Skeletal muscle satellite cell (primary cell): Measurements from ENCODE around the gene GHRL.

Source experiments
- H3K27me3 ChIP-seq: 2 replicates; pipeline ENCODE4 v1.7.0; 2013; ENCODE audit warnings: low read length; ENCODE audit not compliant: control insufficient read depth, insufficient read depth
- H3K36me3 ChIP-seq: 2 replicates; pipeline ENCODE4 v1.7.0; 2013; ENCODE audit warnings: mild to moderate bottlenecking, control low read depth, low read length; ENCODE audit not compliant: insufficient read depth
- H3K4me1 ChIP-seq: 2 replicates; pipeline ENCODE4 v1.7.0; 2013; ENCODE audit warnings: low read length; ENCODE audit not compliant: control insufficient read depth, insufficient read depth
- H3K4me2 ChIP-seq: 2 replicates; pipeline ENCODE4 v1.7.0; 2013; ENCODE audit warnings: mild to moderate bottlenecking, low read length
- H3K4me3 ChIP-seq: 2 replicates; pipeline ENCODE4 v1.7.0; 2013; ENCODE audit warnings: low read length
- H3K9ac ChIP-seq: 2 replicates; pipeline ENCODE4 v1.7.0; 2013; ENCODE audit warnings: mild to moderate bottlenecking, low read depth, low read length, moderate library complexity
- H3K9me3 ChIP-seq: replicated peaks from 2 replicates; pipeline ENCODE4 v1.7.0; 2013; ENCODE audit warnings: mild to moderate bottlenecking, control low read depth, low read length

GHRL gene

DNA sequence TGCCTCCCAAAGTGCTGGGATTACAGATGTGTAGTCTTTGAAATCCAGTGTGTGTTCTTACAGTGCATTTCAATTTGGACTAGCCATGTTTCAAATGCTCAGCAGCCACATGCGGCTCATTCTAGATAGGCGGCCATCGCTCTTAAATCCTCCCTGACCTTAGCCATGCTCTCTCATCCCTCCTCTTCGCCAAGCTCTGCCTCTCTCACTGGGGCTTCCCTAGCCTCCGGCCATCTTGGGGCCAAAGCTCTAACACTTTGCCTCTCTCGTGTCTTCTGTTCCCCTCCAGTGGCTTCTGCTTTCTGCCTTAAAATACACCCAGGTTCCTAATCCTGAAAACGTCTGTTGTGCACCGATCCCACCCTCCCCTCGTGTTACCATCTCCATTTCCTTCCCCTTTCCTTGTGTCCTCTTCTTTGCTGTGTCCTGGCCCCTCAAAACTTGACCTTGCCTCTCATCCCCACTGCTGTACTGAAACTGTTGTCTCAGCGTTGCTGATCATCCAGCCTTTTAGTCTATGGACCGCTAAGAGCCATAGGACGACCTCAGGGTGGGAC is 1.4 kb upstream of the GHRL start:
- no peak overlapping the region for H3K4me2 ChIP-seq
- H3K27me3 ChIP-seq = no peaks in the 10 kb centered on the region
- no peaks in the 10 kb centered on the region for H3K4me1 ChIP-seq
- no peak overlapping the region for H3K9ac ChIP-seq
- H3K36me3 ChIP-seq = peaks cover 32% of the 10 kb centered on the region
- H3K4me3 ChIP-seq = no peak overlapping the region
- no peaks in the 10 kb centered on the region for H3K9me3 ChIP-seq

DNA sequence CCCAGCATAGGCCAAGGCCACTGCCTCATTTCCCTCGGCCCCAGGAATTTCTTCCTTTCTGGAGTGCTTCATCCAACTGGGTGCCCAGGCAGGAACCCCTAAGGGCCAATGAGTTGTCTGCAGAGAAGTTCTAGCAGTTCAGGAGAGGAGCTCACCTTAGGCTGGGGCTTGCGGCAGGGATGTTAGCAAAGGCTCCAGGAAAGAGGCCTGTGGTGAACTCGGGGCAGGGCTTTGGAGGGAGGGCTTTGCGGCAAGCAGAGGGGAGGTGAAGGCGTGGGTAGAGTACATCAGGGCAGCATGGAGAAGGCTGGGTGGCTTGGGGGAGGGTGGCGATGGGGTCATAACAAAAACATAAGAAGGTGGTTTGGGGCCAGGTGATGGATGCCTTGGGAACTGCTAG is 1.1 kb downstream of the GHRL start:
- no peak overlapping the region for H3K4me2 ChIP-seq
- H3K4me3 ChIP-seq = no peak overlapping the region
- H3K36me3 ChIP-seq = peaks cover 43% of the 10 kb centered on the region
- H3K9ac ChIP-seq = no peak overlapping the region
- H3K4me1 ChIP-seq = peaks cover 6% of the 10 kb centered on the region
- no peaks in the 10 kb centered on the region for H3K9me3 ChIP-seq
- no peaks in the 10 kb centered on the region for H3K27me3 ChIP-seq

DNA sequence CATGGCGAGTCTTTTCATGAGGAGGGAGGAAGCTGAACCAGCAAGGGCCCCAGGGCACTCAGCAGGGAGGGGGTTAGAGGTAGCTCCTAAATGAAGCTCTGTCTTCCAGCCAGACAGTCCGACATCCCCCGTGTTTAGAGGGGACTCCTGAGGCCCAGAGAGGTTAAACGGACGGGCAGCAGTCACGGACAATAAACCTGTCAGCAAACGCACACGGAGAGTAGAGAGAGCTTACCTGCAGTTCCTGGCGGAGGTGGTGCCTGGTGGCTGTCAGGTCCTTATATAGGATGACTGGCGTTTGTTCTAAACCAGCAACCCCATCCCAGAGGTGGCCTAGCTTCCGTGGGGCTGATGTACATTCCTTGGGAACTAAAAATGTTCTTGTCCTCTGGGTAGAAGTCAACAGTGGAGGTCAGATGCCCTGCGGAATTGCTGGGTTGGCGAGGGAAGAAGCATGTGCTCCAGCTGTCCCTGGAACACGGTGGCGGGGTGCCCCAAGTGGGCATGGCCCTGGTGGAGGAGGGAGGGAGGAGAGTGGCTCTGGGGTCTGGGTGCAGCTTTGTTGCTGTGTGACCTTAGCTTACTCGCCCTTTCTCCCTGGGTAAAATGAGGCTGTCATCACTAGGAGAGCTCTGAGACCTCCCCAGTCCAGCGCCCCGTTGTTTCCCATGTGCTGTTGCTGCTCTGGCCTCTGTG is 2.1 kb downstream of the GHRL start:
- Histone ChIP-seq H3K27me3 (no peaks in the 10 kb centered on the region), H3K9ac (no peak overlapping the region), H3K4me3 (no peak overlapping the region), H3K9me3 (no peaks in the 10 kb centered on the region), H3K36me3 (peaks cover 53% of the 10 kb centered on the region), H3K4me1 (peaks cover 7% of the 10 kb centered on the region), H3K4me2 (no peak overlapping the region)

DNA sequence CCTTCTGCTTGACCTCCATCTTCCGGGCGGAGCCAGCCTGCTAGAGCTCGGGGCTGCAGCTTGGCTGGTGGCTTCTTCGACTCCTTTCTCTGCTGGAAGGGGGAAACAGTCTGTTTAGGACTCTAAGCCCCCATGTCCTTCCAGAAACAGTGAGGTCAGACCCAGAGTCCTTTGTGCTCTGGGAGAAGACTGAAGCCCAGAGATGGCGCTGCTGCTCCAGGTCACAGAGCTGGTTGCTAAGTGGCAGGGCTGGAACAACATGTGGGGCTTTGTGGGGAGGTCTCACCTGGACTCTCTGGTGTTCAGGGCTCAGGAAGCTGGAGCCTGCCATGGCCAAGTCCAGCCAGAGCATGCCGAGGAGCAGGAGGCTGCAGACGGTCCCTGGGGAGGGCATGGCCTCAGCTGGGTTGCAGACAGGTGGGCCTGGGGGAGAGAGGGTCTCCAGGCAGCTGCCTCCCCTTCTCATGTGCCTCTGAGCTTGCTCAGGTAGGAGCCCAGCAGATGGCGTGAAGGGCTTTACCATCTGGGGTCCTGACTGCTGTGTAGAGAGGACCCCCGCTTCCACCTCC is 2.9 kb downstream of the GHRL start:
- H3K4me2 ChIP-seq = no peak overlapping the region
- H3K4me1 ChIP-seq = peaks cover 7% of the 10 kb centered on the region
- peaks cover 53% of the 10 kb centered on the region for H3K36me3 ChIP-seq
- H3K9me3 ChIP-seq = no peaks in the 10 kb centered on the region
- no peak overlapping the region for H3K4me3 ChIP-seq
- H3K27me3 ChIP-seq = no peaks in the 10 kb centered on the region
- no peak overlapping the region for H3K9ac ChIP-seq

DNA sequence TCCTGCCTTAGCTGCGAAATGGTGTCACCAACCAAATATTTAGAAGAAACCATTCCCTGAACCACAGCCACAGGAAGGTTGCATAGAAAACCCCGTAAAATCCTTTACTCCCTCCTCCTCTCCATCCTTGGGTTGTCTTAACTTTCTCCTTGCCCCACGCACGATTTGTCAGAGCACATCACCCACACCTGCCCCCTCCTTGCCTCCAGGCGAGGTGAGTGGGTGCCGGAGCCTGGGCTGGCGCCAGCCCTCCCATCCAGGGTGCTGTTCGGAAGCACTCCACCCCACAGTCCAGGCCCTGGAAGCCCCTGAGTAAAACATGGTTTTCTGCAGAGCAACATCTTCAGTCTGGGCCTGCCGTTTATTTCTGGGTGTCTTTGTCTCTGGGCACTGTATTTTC is 3.7 kb downstream of the GHRL start:
- H3K36me3 ChIP-seq = peaks cover 49% of the 10 kb centered on the region
- no peaks in the 10 kb centered on the region for H3K9me3 ChIP-seq
- H3K4me1 ChIP-seq = peaks cover 7% of the 10 kb centered on the region

DNA sequence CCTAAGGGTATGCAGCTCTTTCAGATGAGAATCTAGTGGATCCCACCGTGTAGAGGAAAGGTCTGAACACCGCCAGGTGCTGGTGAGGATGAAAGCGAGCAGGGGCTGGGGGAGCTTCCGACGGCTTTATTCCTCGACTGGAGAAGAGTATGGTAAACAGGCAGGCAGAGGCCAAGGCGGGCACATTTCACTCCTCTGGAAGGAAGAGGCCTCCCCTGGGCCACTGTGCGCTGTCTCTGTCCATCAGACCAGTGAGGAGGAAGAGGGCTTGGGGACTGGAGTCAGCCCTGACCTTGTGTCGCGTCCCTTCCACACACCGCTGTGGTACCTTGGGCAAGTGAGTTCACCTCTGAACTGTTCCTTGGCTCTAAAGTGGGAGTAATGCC is 4.2 kb downstream of the GHRL start:
- no peaks in the 10 kb centered on the region for H3K27me3 ChIP-seq
- peaks cover 7% of the 10 kb centered on the region for H3K4me1 ChIP-seq
- H3K4me3 ChIP-seq = no peak overlapping the region
- H3K36me3 ChIP-seq = peaks cover 48% of the 10 kb centered on the region
- no peaks in the 10 kb centered on the region for H3K9me3 ChIP-seq
- H3K4me2 ChIP-seq = no peak overlapping the region
- H3K9ac ChIP-seq = no peak overlapping the region

More for the DNA sequence above, 3.7 kb downstream of the GHRL start:
- H3K4me2 ChIP-seq = no peak overlapping the region
- H3K4me3 ChIP-seq = no peak overlapping the region
- H3K9ac ChIP-seq = no peak overlapping the region
- H3K27me3 ChIP-seq = no peaks in the 10 kb centered on the region

DNA sequence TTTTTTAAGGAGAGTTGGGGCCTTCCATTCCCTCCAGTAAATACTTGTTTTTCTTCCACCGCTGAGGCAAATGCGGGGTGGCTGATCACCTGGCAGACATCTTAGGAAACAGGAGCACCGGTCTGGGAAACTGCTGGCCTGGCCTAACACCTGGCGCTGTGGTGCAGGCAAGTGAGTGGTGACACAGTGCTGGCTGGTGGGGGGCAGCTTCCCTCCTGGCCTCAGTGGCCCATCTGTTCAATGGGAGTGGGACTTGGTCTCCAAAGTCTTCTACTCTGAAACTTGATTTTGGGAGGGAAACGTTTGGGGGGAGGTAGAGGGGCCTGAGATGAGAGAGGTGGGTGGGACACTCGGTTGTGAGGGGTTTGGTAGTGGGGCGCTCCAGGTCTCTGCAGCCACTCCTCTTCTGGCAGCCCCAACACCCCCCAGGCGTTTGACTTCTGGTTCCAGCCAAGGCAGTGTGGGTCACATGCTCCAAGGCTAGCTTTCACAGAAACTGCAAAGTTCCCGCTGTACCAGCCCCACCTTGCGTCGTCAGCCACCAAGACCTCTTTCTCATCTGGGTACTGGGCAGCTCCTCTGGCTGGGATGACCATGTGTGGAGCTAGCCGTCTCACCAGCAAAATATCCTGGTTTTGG is 4.7 kb downstream of the GHRL start:
- peaks cover 54% of the 10 kb centered on the region for H3K36me3 ChIP-seq
- H3K4me3 ChIP-seq = no peak overlapping the region
- H3K9ac ChIP-seq = no peak overlapping the region
- no peaks in the 10 kb centered on the region for H3K27me3 ChIP-seq
- H3K4me1 ChIP-seq = peaks cover 7% of the 10 kb centered on the region
- H3K4me2 ChIP-seq = no peak overlapping the region
- no peaks in the 10 kb centered on the region for H3K9me3 ChIP-seq

DNA sequence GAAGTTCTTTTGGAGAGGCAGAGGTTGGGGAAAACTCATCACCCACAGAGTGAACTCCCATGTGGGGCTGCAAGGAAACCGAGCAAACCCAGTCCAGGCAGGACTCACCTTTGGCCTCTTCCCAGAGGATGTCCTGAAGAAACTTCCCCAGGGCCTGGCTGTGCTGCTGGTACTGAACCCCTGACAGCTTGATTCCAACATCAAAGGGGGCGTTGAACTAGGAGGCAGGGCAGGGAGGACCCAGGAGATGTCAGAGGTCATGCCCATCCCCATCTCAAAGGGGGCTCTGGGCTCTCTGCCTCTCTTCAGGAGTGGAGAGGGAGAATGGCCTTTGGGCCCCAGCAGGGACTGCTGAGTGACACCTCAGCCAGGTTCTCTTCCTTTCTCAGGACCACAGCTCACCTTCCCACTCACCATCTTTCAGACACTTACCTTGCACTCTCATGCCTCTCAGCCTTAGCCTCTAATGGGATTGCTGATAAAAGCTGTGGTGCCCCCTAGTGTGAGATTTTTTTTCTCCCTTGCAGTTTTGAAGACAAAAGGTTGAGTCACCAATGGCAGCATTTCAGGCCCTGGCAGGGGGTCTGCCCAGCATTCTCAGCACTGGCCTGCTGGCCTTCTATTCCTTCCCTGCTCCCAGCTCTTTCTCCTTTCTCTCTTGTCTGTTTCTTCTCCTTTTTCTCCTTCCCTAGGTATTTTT is 6.0 kb downstream of the GHRL start:
- peaks cover 14% of the 10 kb centered on the region for H3K4me1 ChIP-seq
- H3K9ac ChIP-seq = peak overlapping the region; percentile 12
- no peaks in the 10 kb centered on the region for H3K9me3 ChIP-seq
- no peak overlapping the region for H3K4me3 ChIP-seq
- peaks cover 51% of the 10 kb centered on the region for H3K36me3 ChIP-seq
- no peaks in the 10 kb centered on the region for H3K27me3 ChIP-seq
- no peak overlapping the region for H3K4me2 ChIP-seq

DNA sequence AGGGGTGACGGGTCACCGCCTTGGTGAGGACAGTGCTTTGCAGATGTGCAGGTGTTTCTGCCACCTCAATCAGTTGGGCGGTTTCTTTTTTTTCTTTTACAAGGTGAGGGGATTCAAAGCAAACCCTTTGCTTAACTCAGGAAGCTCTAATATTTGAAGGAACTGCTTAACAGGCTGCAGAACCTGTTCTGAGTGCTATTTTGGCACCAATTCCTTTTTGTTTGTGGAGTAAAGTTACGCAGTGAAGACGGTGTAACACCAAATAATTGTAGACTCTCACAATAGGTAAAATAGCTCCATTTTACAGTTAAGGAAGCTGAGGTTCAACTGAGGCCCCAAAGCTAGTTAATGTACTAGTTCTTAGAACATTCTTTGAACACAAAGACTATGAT is 6.6 kb downstream of the GHRL start:
- Histone ChIP-seq H3K4me2 (no peak overlapping the region), H3K4me1 (peaks cover 15% of the 10 kb centered on the region), H3K9me3 (no peaks in the 10 kb centered on the region), H3K36me3 (peaks cover 46% of the 10 kb centered on the region), H3K9ac (no peak overlapping the region), H3K4me3 (no peak overlapping the region), H3K27me3 (no peaks in the 10 kb centered on the region)

DNA sequence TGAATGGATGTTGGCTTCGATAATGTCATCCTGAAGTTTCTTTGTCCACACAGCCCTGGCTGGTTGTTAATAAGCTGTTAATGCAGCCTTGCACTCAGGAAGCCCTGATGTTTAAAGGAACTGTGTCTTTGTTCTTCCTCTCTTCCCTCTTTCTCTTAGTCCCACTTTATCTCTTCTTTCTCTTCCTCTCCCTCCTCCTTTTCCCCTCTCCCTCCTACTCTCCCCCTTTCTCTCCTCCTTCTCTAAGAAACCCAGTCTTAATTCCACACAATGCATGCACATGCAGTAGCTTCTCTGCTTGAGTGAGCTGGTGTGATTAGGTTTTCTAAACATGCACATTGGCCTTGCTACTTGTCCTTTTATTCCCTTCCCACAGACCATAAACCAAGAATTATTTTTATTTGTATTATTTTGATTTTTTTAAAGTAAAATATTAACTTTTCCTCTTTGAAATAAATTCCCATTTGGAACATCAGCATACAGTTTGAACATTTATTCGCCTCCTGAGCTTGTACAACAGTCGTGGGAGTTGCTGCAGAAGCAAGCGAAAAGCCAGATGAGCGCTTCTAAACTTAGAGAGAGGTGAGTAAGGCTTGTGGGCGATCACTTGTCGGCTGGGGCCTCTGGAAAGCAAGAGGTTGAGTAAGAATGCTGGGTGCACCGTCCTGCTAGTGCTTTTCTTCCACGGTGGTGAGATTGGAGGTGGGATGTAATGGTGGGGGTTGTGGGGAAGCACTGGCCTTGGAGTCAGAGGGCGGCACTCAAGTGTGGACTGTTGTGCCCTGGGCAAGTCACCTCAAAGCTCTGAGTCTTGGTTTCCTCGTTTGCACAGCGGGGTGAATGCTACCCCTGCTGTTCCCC is 7.2 kb downstream of the GHRL start:
- H3K9me3 ChIP-seq = no peaks in the 10 kb centered on the region
- no peaks in the 10 kb centered on the region for H3K27me3 ChIP-seq
- H3K4me3 ChIP-seq = no peak overlapping the region
- H3K9ac ChIP-seq = no peak overlapping the region
- peaks cover 15% of the 10 kb centered on the region for H3K4me1 ChIP-seq
- no peak overlapping the region for H3K4me2 ChIP-seq
- H3K36me3 ChIP-seq = peaks cover 49% of the 10 kb centered on the region

DNA sequence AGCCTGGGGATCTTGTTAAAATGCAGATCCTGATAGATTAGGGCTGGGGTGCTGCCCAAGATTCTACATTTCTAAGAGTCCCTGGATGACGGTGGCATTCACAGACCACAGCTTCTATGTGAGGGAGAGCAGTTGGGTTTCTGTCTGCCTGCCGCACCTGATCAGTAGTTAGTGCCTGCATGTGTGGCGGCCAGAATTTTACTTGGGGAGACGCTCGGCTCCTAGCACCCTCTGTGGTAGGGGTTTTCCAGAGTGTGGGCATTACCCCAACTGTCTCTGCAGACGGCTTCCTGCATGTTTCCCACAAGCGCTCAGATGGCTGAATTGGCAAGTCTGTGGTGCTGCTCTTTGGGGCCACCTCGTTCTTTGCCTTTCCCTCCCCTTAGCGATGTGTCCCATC is 8.3 kb downstream of the GHRL start:
- H3K27me3 ChIP-seq = no peaks in the 10 kb centered on the region
- no peak overlapping the region for H3K4me2 ChIP-seq
- H3K4me1 ChIP-seq = peaks cover 15% of the 10 kb centered on the region
- H3K4me3 ChIP-seq = no peak overlapping the region
- no peak overlapping the region for H3K9ac ChIP-seq
- H3K36me3 ChIP-seq = peaks cover 51% of the 10 kb centered on the region
- no peaks in the 10 kb centered on the region for H3K9me3 ChIP-seq
